HG03060 (cell line): ENCODE results near the gene AK8.

ENCODE experiments used
- ATAC-seq: cut with Tn5 transposase; IDR thresholded peaks from one replicate; pipeline ENCODE4 v1.9.1; 2021; ENCODE audit warnings: low read depth, moderate number of reproducible peaks; ENCODE audit not compliant: unreplicated experiment

The AK8 gene

GRCh38 chr9:132828201-132828770 is 49.8 kb downstream of the AK8 start:
- no peak for ATAC-seq

DNA sequence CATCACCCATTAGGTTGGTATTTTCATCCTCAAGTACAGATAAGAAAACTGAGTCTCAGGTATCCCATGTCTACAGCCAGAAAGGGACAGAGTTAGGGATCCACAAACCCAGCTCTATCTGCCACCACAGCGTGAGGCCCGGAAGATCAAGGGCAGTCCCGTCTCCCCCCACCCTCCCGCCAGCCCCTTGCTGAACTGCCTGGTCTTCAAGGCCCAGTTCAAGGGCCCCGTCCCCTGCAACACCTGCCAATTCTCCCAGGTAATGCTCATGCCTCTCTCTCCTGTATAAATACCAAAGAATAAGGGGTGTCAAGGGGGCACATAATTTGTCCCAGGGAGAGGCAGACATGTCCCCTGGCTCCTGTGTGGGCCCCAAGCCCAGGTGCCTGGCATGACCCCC is 50.7 kb downstream of the AK8 start:
- ATAC-seq, result no peak

GRCh38 chr9:132826621-132827365 is 51.3 kb downstream of the AK8 start:
- ATAC-seq, result no peak

DNA sequence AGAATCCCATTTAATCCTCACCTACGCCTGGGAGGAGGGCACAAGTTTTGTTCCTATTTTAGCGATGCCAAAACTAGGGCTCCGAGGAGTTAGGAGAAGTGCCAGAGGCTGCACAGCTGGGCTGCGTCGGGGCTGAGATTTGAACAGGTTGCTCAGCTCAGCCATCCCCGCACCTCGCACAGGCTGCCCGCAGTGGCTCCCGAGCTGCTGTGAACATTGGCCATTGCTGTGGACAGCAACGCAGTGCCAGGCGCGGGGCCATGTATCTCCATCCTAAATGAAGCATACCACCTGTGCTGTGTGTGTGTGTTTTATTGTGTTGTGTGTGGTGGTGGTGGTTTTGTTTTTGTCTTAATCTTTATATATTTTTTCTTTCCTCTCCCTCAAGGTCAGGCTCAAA is 52.0 kb downstream of the AK8 start:
- ATAC-seq, result no peak

DNA sequence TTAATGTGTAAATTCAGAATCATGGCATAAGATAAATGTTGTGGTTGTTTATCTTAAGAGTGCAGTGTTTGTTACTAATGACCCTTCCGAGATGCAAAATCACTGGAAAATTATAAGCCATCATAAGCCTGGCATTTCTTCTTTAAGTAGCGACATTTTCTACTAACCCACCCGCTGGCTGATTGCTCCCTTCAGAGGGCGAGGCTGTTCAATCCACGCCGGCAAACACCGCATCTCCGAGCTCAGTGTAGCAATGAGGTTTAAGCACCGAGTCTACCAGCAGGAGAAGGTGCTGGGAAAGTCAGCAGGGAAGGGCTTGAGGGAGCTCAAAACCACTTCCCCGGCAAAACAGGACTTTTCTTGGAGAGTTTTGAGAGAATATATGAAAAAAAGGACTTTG is 52.7 kb downstream of the AK8 start:
- ATAC-seq, result no peak

DNA sequence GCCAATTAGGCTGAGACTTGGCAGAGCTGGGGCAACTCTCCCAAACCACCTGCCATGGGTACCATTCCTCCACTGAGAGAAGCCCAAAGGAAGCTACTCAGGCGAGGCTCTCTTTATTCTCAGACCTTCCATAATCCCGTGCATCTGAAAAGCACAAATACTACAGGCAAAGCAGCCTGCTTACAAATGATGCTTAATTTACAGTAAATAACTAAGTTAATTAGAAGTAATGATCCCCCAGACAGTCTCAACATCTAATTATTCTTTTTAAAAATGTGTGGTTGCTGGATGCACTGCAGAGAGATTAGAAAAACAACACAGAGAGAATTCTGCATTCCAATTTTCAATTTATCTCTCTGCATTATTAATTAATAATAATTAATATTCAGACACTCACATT is 53.1 kb downstream of the AK8 start:
- no peak for ATAC-seq

DNA sequence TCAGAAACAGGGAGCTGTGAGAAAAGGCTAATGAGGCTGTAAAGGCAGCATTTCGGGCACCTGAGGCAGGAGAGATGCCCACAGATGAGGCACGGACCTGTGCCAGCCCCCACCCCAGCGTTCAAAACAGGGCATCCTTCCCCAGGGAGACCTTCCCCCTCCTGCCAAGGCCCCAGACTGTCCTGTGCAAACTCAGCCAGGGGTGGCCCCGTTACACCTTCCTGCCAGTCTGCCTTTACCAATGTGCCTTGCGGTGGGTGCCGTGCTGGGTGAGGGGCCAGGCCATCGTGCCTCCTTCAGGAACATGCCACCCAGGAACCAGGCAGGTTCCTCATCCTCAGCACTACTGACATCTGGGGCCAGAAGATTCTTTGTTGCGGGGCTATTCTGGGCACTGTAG is 53.9 kb downstream of the AK8 start:
- no peak for ATAC-seq

DNA sequence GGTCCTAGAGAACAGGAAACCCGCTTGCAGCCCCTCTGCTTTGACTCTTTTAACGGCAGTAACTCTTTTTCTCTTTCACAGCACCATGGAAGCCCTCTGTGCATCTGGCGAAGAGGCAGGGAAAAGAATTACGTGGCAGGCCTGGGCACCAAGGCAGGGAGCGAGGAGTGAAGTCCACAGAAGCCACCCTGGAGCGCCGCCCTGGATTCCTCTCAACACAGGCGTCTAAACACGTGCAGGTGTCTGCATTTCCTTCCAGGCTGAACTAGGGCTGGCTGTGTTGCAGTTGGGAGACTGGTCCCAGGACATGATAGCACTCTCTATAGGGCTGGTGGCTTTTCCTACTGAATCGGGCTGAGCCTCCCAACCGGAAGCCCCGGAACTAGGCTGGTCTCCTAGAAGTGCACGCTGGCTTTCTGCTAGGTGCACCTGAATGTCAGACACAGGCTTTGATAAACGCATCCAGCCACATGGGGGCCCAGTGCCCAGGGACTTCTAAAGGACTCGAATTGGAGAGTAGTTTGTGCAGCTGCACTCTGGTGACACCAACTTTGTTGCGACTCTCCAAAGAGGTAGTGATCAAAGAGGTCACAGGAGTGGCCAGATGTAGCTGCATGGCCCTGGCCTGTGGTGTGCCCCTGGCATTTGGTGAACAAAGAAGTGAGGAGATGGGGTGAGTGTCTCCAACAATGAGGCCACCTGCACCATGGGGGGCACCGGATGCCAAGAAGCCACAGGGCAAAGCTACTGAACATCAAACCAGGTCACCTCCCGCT is 54.5 kb downstream of the AK8 start:
- no peak for ATAC-seq

- no peak for ATAC-seq
Measured at GRCh38 chr9:132820169-132820944, 57.7 kb downstream of the AK8 start.

GRCh38 chr9:132818588-132818987 is 59.5 kb downstream of the AK8 start:
- ATAC-seq, result no peak

DNA sequence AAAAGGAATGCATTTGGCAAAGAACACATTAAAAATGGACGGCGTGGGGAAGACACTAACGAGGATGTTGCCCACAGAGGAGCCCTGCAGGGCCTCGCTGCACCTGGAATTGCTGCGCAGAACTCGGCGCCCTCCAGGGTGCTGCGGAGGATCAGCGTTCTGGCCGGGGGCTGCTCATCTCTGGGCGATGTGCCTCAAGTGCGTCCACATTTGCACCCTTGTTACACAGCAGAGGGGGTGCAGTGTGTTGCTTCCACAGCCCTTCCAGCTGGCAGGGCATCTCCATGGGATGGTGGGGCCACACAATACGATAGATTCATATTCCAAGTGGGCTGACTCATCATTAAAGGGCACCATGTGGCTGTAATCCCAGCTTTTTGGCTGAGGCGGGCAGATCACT is 63.1 kb downstream of the AK8 start:
- no peak for ATAC-seq

- no peak for ATAC-seq
Measured at GRCh38 chr9:132813115-132813771, 64.8 kb downstream of the AK8 start.

- no peak for ATAC-seq
Measured at GRCh38 chr9:132811985-132812384, 66.1 kb downstream of the AK8 start.

DNA sequence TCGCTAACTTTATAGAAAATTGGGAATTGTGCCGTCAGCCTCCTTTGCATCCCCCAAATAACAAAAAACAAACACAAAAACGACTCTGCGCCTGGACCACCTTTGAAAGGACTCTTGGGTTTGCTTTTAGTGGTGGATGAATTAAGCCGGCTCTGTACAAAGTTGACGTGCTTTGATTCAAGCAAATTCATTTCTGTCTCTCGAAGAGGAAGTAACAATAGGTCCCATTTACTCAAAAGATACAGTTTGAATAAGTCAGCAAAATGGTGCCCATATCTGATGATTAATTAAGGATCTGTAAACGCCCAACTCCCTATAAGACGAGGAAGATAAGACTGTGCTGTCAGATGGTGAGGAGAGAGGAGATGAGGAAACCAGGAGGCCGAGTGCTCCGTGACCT is 67.8 kb downstream of the AK8 start:
- no peak for ATAC-seq

DNA sequence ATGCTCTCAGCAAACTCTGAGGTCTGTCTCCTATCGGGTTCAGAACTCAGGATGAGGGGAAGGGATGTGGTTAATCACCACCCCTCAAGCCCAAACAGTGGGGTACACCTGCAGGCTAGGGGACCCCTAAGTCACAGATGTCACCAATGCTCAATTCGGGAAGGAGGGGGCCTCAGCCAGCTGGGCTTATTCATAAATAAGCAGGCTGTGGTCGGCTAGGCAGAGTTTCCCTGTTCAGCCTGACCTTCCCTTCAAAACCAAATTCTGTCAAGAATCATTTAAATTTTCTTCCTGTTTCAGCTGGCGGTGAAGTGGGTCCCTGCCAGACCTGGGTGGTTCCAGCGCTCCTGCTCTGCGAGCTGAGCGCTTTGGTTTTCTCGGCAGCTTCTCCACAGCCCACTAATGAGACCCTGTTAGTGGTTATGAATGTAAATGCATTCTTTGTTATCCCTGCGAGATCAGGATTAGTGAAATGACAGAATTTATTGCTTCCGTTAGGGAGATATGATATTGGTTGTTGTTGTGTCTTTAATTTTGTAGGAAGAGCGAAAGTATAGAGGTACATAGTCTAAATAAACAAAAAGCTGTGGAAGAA is 68.3 kb downstream of the AK8 start:
- no peak for ATAC-seq

- no peak for ATAC-seq
Measured at GRCh38 chr9:132808645-132809044, 69.4 kb downstream of the AK8 start.

GRCh38 chr9:132806723-132807421 is 71.2 kb downstream of the AK8 start:
- no peak for ATAC-seq

- no peak for ATAC-seq
Measured at GRCh38 chr9:132806306-132806705, 71.8 kb downstream of the AK8 start.

DNA sequence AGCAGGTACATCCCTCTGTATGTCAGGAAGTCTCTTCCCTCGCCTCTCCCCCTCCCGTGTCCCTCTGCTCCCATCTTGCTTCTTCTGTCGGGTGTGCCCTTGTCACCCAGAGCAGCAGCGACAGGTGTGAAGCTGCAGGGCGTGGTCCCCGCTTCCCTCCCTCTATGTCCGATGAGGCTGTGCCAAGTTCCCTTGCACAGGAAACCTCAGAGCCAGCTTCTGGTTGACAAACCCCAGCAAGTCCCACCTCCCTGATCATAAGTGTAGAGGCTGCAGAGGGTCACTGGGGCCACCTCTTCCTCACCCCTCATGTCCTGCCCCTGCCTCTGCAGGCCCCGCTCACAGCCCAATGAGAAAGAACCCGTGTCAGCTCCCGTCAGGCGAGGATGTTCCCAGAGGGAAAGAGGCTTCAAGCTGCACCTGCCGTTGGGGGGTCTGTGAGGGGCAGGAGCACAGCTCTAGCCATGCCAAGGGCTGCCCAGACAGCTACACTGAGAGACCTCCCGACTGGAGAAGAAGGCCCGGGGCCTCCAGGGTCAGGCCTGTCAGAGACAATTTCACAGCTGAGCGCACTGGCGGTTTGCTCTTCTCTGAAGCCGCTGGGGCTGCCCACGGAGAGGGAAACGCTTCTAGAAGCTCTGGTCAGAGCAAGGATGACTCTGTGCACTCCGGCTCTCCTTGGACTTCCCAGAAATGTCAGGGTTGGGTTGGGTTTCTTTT is 73.3 kb downstream of the AK8 start:
- ATAC-seq, result no peak
